Measurements from ENCODE around the gene KCNMB3.

KCNMB3 gene, protein sequence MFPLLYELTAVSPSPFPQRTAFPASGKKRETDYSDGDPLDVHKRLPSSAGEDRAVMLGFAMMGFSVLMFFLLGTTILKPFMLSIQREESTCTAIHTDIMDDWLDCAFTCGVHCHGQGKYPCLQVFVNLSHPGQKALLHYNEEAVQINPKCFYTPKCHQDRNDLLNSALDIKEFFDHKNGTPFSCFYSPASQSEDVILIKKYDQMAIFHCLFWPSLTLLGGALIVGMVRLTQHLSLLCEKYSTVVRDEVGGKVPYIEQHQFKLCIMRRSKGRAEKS

DNA sequence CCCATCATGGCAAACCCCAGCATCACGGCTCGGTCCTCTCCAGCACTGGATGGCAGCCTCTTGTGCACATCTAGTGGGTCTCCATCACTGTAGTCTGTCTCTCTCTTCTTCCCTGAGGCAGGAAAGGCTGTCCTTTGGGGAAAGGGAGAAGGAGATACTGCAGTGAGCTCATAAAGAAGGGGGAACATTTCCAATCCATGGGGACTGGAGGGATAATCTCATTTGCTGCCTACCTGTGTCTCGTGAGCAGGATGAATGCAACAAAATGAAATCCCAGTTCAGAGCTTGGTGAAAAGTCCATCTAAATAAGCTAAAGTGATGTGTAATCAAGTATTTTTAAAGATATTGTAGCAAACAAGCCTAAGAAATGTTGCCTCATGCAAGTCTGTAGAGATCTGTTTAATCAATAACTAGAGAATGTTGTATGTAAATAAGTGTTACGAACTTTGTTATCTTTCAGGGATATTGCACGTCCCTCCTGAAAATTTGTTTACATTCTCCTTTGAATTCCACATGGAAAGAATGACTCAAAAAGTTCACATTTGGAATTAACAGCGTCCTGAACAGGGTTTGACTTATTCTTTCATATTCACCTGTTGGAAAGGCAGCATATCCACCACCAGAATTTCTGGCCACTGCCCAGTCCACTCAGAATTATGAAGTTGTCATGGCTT, at the start of gene KCNMB3:
Gene KCNMB3 (minus strand): TSS at position 312 of the 674 bp plus-strand sequence. CDS start 124 bp downstream, at position 188.
- TF ChIP-seq EZH2phosphoT487 (IDR thresholded peaks at IDR 0.05; ENCODE audit: low read length) (no peak), EZH2 (optimal IDR thresholded peaks at IDR 0.05; ENCODE audit: low read depth, low read length) (no peak)
- TF ChIP-seq, protein P1, sequence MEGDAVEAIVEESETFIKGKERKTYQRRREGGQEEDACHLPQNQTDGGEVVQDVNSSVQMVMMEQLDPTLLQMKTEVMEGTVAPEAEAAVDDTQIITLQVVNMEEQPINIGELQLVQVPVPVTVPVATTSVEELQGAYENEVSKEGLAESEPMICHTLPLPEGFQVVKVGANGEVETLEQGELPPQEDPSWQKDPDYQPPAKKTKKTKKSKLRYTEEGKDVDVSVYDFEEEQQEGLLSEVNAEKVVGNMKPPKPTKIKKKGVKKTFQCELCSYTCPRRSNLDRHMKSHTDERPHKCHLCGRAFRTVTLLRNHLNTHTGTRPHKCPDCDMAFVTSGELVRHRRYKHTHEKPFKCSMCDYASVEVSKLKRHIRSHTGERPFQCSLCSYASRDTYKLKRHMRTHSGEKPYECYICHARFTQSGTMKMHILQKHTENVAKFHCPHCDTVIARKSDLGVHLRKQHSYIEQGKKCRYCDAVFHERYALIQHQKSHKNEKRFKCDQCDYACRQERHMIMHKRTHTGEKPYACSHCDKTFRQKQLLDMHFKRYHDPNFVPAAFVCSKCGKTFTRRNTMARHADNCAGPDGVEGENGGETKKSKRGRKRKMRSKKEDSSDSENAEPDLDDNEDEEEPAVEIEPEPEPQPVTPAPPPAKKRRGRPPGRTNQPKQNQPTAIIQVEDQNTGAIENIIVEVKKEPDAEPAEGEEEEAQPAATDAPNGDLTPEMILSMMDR (IDR thresholded peaks at IDR 0.05; ENCODE audit: low read length): no peak
- no peak for DNase-seq
- Histone ChIP-seq H2AFZ (ENCODE audit: low read length) (no peak within 1 kb of the TSS), H3K4me1 (ENCODE audit: low read length) (no peaks in the 10 kb centered on the region), H3K79me2 (ENCODE audit: low read length) (no peaks in the 10 kb centered on the region), H3K4me3 (ENCODE audit: low read length) (no peak within 1 kb of the TSS), H3K36me3 (replicated peaks; ENCODE audit: insufficient read depth, low read length) (no peaks in the 10 kb centered on the region), H3K27ac (ENCODE audit: low read length) (no peak within 1 kb of the TSS), H3K4me2 (ENCODE audit: low read depth, low read length) (no peak within 1 kb of the TSS), H4K20me1 (ENCODE audit: insufficient read depth, low read length) (no peaks in the 10 kb centered on the region), H3F3A (ENCODE audit: insufficient read depth, low read length) (no peaks in the 10 kb centered on the region), H3K9me2 (replicated peaks; ENCODE audit: insufficient read depth, low read length) (no peaks in the 10 kb centered on the region), H3K9me3 (replicated peaks; ENCODE audit: insufficient read depth, low read length) (no peaks in the 10 kb centered on the region), H3K9ac (ENCODE audit: low read length) (no peak within 1 kb of the TSS), H3K27me3 (replicated peaks; ENCODE audit: insufficient read depth, low read length) (no peaks in the 10 kb centered on the region)

DNA sequence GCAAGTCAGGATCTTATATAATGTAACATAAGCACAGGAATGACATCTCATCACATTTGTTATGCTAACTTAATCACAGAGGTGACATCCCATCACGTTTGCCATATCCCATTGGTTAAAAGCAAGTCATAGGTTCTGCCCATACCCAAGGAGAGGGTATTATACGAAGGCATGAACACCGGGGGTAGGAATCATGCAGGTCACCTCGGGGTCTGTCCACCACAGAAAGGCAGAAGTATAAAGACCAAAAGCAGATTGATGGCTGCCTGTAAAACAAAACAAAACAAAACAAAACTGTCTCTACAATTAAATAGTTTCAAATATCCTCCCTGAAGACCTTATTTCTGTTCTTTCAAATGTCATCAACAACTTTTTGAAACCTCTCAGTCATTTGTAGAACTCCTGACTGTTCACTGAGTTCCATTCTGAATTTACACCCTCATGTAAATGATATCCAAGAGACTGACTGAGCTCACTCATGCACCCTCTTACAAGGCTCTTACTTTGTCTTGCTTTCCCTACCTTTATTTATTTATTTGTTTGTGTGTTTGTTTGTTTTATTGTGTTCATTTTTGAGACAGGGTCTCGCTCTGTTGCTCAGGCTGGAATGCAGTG, 49.2 kb upstream of the KCNMB3 start:
- no peak overlapping the region for H3K27ac ChIP-seq (ENCODE audit: low read length)
- H3K79me2 ChIP-seq (ENCODE audit: low read length): no peaks in the 10 kb centered on the region
- H3K9ac ChIP-seq (ENCODE audit: low read length): no peak overlapping the region
- H3K4me3 ChIP-seq (ENCODE audit: low read length): no peak overlapping the region
- H4K20me1 ChIP-seq (ENCODE audit: insufficient read depth, low read length): no peaks in the 10 kb centered on the region
- H3K36me3 ChIP-seq (replicated peaks; ENCODE audit: insufficient read depth, low read length): no peaks in the 10 kb centered on the region
- 0 out of 2 replicates have a peak, but pooled peaks cover under 1% of the 10 kb centered on the region for H3K27me3 ChIP-seq (replicated peaks; ENCODE audit: insufficient read depth, low read length)
- no peaks in the 10 kb centered on the region for H3K9me3 ChIP-seq (replicated peaks; ENCODE audit: insufficient read depth, low read length)
- no peak for DNase-seq
- no peaks in the 10 kb centered on the region for H3K4me1 ChIP-seq (ENCODE audit: low read length)
- H3K9me2 ChIP-seq (replicated peaks; ENCODE audit: insufficient read depth, low read length): no peaks in the 10 kb centered on the region
- TF ChIP-seq, protein P1 (IDR thresholded peaks at IDR 0.05; ENCODE audit: low read length): no peak
- no peak for TF ChIP-seq EZH2 (optimal IDR thresholded peaks at IDR 0.05; ENCODE audit: low read depth, low read length)
- no peak for TF ChIP-seq EZH2phosphoT487 (IDR thresholded peaks at IDR 0.05; ENCODE audit: low read length)
- H3K4me2 ChIP-seq (ENCODE audit: low read depth, low read length): no peak overlapping the region
- no peak overlapping the region for H2AFZ ChIP-seq (ENCODE audit: low read length)
- no peaks in the 10 kb centered on the region for H3F3A ChIP-seq (ENCODE audit: insufficient read depth, low read length)

DNA sequence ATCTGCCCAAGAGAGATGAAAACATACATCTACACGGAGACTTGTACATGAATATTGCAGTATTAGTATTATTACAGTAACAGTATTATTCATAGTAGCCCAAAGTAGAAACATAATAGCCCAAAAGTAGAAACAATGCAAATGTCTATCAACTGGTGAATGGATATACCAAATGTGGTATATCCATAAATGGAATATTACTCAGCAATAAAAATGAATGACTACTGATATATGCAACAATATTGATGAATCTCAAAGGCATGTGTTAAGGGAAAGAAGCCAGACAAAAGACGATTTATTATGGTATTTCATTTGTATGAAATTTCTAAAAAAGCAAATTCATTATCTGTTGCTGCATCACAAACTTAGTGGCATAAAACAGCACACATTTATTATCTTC, 48.4 kb upstream of the KCNMB3 start:
- Histone ChIP-seq H3K4me3 (ENCODE audit: low read length) (no peak overlapping the region), H3F3A (ENCODE audit: insufficient read depth, low read length) (no peaks in the 10 kb centered on the region), H3K9me3 (replicated peaks; ENCODE audit: insufficient read depth, low read length) (no peaks in the 10 kb centered on the region), H3K4me1 (ENCODE audit: low read length) (no peaks in the 10 kb centered on the region), H2AFZ (ENCODE audit: low read length) (no peak overlapping the region), H4K20me1 (ENCODE audit: insufficient read depth, low read length) (no peaks in the 10 kb centered on the region), H3K4me2 (ENCODE audit: low read depth, low read length) (no peak overlapping the region), H3K9me2 (replicated peaks; ENCODE audit: insufficient read depth, low read length) (no peaks in the 10 kb centered on the region), H3K36me3 (replicated peaks; ENCODE audit: insufficient read depth, low read length) (no peaks in the 10 kb centered on the region), H3K27ac (ENCODE audit: low read length) (no peak overlapping the region), H3K79me2 (ENCODE audit: low read length) (no peaks in the 10 kb centered on the region), H3K9ac (ENCODE audit: low read length) (no peak overlapping the region), H3K27me3 (replicated peaks; ENCODE audit: insufficient read depth, low read length) (no peaks in the 10 kb centered on the region)
- TF ChIP-seq EZH2 (optimal IDR thresholded peaks at IDR 0.05; ENCODE audit: low read depth, low read length): no peak
- TF ChIP-seq EZH2phosphoT487 (IDR thresholded peaks at IDR 0.05; ENCODE audit: low read length): no peak
- TF ChIP-seq, protein P1 (IDR thresholded peaks at IDR 0.05; ENCODE audit: low read length): no peak
- no peak for DNase-seq
